K562 (cell line): ENCODE results near the gene CAMK1D.

ENCODE experiments used
- DLX4 ChIP-seq: fragments of 250-450 bp; sonication (Bioruptor Pico); IDR thresholded peaks from 2 replicates; pipeline ENCODE4 v1.6.1; 2021; ENCODE audit warnings: mild to moderate bottlenecking
- HOMEZ ChIP-seq: fragments of 250-450 bp; sonication (Bioruptor Pico); IDR thresholded peaks from 2 replicates; pipeline ENCODE4 v1.4.0; 2020; ENCODE audit warnings: mild to moderate bottlenecking, moderate library complexity
- KAT7 ChIP-seq: sonication (generic); formaldehyde crosslinking; IDR thresholded peaks from 2 replicates; pipeline ENCODE4 v1.8.0; 2022; ENCODE audit warnings: missing genetic modification reagents, mild to moderate bottlenecking, borderline replicate concordance
- POLR2A ChIP-seq: fragments of 450-650 bp; conservative IDR thresholded peaks from 2 replicates; pipeline ENCODE4 v1.6.1; 2016
- RBM39 ChIP-seq: fragments of 200-400 bp; formaldehyde crosslinking; optimal IDR thresholded peaks from 2 replicates; pipeline ENCODE3; 2018; ENCODE audit warnings: low read depth, low read length
- RCOR1 ChIP-seq, 2 experiments: IDR thresholded peaks; 2 replicates each; pipeline ENCODE4 v1.6.1; 2012; ENCODE audit warnings: low read depth in 2 of 2, low read length in 2 of 2, borderline replicate concordance in 1 of 2, improper control_type of control experiment in 1 of 2
- RNF2 ChIP-seq: sonication (generic); IDR thresholded peaks from 2 replicates; pipeline ENCODE4 v1.6.1; 2016
- UBTF ChIP-seq, 2 experiments: IDR thresholded peaks; 2 replicates each; pipeline ENCODE4 v1.6.1; 2012; ENCODE audit warnings: improper control_type of control experiment in 2 of 2, low read depth in 2 of 2, low read length in 2 of 2, borderline replicate concordance in 1 of 2

- TF ChIP-seq UBTF (IDR thresholded peaks at IDR 0.05; ENCODE audit: borderline replicate concordance in 1 of 2, low read depth in 2 of 2, low read length in 2 of 2) (no peak), RNF2 (no peak), RCOR1 (IDR thresholded peaks at IDR 0.05; ENCODE audit: borderline replicate concordance in 1 of 2, low read depth in 2 of 2, low read length in 2 of 2) (no peak), KAT7 (no peak), POLR2A (no peak), HOMEZ (no peak), DLX4 (CRISPR knock-in tag) (no peak), RBM39 (no peak)
Observed at GRCh38 chr10:12723220-12723619, 373.9 kb downstream of the CAMK1D start.
